Testis (tissue), 3 donors: ENCODE data around the gene BSN. TPM values are rescaled to one million over a fixed set of nuclear protein-coding genes. Genes with fewer than 3 reads are reported as not detected.

ENCODE experiments used
- DNase-seq: peaks from one replicate; pipeline ENCODE4 v3.0.0-alpha.2; 2019
- H3K27ac ChIP-seq, 2 donors: fragments of 200-600 bp; sonication (generic); one replicate each; pipeline ENCODE4 v1.5.1; 2019
- H3K27me3 ChIP-seq: fragments of 200-600 bp; sonication (generic); one replicate; pipeline ENCODE4 v1.5.1; 2019
- H3K36me3 ChIP-seq: fragments of 200-600 bp; sonication (generic); one replicate; pipeline ENCODE4 v1.5.1; 2017; ENCODE audit warnings: low read depth; ENCODE audit errors: missing control alignments
- H3K4me1 ChIP-seq: fragments of 200-600 bp; sonication (generic); one replicate; pipeline ENCODE4 v1.5.1; 2019
- H3K4me3 ChIP-seq, 2 donors: fragments of 200-600 bp; sonication (generic); one replicate each; pipeline ENCODE4 v1.5.1; 2017 to 2019
- H3K9me3 ChIP-seq: fragments of 200-600 bp; sonication (generic); one replicate; pipeline ENCODE4 v1.5.1; 2017
- POLR2A ChIP-seq: fragments of 450-650 bp; IDR thresholded peaks from one replicate; pipeline ENCODE4 v1.6.1; 2017; ENCODE audit warnings: antibody characterized with exemption, mild to moderate bottlenecking, moderate library complexity
- WGBS, 2 donors: methylation state at CpG; one replicate each; pipeline ENCODE4 v1.1.5; 2018; 5-methylcytosine and 5-hydroxymethylcytosine counted together
- intact Hi-C: fragments of 100-400 bp; cut with DNase I; formaldehyde crosslinking; loops from one replicate; pipeline ENCODE4 v1.15.1; 2023; ENCODE audit warnings: low total_unique reads
- polyA plus RNA-seq: library from polyadenylated mRNA; stranded (reverse); fragments of 350-450 nt; fragmentation: Illumina TruSeq; extraction: RNeasy Lipid Tissue Mini Kit (QIAGEN cat#74804); gene quantifications from one replicate; pipeline ENCODE4 v1.2.3, GENCODE V29; 2014; ENCODE audit warnings: low read depth, low replicate concordance; ENCODE audit not compliant: insufficient read depth
- total RNA-seq, 2 donors: library from RNA; depleted of rRNA; stranded (reverse); fragments of >200 nt; gene quantifications; one replicate each; pipeline ENCODE4 v1.2.3, GENCODE V29; 2016
- TF ChIP-seq, protein P1 (sequence below), 3 experiments: fragments of 450-650 bp in 2 of 3; fragments of 200-600 bp in 1 of 3; sonication (generic) in 1 of 3; IDR thresholded peaks; one replicate each; pipeline ENCODE4 v1.5.1; 2016 to 2019; ENCODE audit warnings: antibody characterized with exemption in 3 of 3, mild to moderate bottlenecking in 2 of 3, moderate library complexity in 1 of 3

The BSN gene
- total and polyA plus RNA-seq, 3 donors from 2014 or later: 9.9 to 25.3 (median 18.9) TPM

DNA sequence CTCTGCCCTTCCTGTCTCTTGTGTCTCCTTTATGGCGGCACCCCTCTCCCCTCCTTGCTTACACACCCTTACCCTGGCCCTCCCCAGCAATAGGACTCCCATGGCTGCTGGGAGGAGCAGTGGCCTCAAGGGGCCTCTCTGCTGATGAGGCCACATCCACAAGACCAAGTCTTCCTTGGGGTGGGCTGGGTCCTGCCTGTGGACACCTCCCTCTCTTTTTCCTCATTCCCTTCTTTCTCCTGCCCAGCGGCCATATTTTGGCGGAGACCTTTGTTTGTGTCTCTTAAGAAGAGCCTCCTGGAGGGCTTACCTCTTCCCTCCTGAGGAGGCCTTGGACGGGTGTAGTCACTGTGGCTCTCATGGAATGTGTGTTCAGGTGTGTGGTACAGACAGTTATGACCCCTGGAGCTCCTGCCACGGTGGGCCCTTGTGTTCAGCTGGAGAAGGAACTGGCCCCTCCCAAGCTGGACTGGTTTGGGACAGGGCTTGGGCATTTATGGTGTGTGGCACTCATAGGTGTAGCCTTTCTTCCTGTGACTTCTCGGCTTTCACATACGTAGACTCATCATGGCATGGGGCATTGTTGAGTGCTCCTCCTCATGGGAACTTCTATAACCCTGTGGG, 63.2 kb downstream of the BSN start:
- no peak overlapping the region for H3K27ac ChIP-seq
- TF ChIP-seq, protein P1, sequence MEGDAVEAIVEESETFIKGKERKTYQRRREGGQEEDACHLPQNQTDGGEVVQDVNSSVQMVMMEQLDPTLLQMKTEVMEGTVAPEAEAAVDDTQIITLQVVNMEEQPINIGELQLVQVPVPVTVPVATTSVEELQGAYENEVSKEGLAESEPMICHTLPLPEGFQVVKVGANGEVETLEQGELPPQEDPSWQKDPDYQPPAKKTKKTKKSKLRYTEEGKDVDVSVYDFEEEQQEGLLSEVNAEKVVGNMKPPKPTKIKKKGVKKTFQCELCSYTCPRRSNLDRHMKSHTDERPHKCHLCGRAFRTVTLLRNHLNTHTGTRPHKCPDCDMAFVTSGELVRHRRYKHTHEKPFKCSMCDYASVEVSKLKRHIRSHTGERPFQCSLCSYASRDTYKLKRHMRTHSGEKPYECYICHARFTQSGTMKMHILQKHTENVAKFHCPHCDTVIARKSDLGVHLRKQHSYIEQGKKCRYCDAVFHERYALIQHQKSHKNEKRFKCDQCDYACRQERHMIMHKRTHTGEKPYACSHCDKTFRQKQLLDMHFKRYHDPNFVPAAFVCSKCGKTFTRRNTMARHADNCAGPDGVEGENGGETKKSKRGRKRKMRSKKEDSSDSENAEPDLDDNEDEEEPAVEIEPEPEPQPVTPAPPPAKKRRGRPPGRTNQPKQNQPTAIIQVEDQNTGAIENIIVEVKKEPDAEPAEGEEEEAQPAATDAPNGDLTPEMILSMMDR (IDR thresholded peaks at IDR 0.05): no peak
- no peak for TF ChIP-seq POLR2A
- H3K36me3 ChIP-seq: no peaks in the 10 kb centered on the region
- WGBS, 2 donors: 92 to 93% methylated on average over 7 of the region's 7 CpGs
- H3K27me3 ChIP-seq: no peaks in the 10 kb centered on the region
- H3K4me1 ChIP-seq: no peaks in the 10 kb centered on the region
- no peak overlapping the region for H3K4me3 ChIP-seq
- intact Hi-C loops: no loop called here
- DNase-seq: no peak
- H3K9me3 ChIP-seq: no peaks in the 10 kb centered on the region

DNA sequence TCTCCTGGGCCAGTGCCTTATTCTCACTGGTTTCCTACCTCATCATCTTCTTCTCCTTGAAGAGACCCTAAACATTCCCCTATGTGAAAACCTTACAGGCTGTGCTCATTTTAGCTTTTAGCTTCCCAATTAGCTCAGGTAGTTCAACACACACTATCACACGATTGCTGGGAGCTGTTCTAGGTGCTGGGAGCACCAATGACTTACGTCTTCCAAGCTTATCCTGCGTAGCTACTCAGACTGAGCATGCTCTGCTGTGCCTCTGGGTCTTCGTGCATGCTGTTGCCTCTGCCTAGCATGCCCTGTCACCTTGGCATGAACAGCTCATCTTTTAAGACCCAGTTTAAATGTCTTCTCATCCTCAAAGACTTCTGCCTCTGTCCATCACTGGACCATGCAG, 64.1 kb downstream of the BSN start:
- H3K9me3 ChIP-seq: no peaks in the 10 kb centered on the region
- no peak overlapping the region for H3K4me3 ChIP-seq
- no peak for DNase-seq
- H3K27ac ChIP-seq: no peak overlapping the region
- no peak for TF ChIP-seq POLR2A
- TF ChIP-seq, protein P1 (IDR thresholded peaks at IDR 0.05): no peak
- H3K36me3 ChIP-seq: no peaks in the 10 kb centered on the region
- WGBS, 2 donors: 72 to 80% methylated on average over 4 of the region's 4 CpGs
- intact Hi-C loops: no loop called here
- H3K4me1 ChIP-seq: no peaks in the 10 kb centered on the region
- no peaks in the 10 kb centered on the region for H3K27me3 ChIP-seq

GRCh38 chr3:49619649-49620048, 65.4 kb downstream of the BSN start:
- no peaks in the 10 kb centered on the region for H3K4me1 ChIP-seq
- no peaks in the 10 kb centered on the region for H3K36me3 ChIP-seq
- H3K27ac ChIP-seq: no peak overlapping the region
- no peaks in the 10 kb centered on the region for H3K27me3 ChIP-seq
- H3K9me3 ChIP-seq: no peaks in the 10 kb centered on the region
- intact Hi-C loops: no loop called here
- no peak overlapping the region for H3K4me3 ChIP-seq
- no peak for DNase-seq
- 84 to 91% methylated on average over 5 of the region's 5 CpGs for WGBS, 2 donors
- TF ChIP-seq POLR2A: no peak
- TF ChIP-seq, protein P1 (IDR thresholded peaks at IDR 0.05): no peak

- H3K4me3 ChIP-seq: no peak overlapping the region
- H3K4me1 ChIP-seq: no peaks in the 10 kb centered on the region
- intact Hi-C loops: no loop called here
- no peaks in the 10 kb centered on the region for H3K27me3 ChIP-seq
- WGBS, 2 donors: 89 to 95% methylated on average over 8 of the region's 8 CpGs
- H3K36me3 ChIP-seq: no peaks in the 10 kb centered on the region
- DNase-seq: no peak
- no peak for TF ChIP-seq POLR2A
- no peak overlapping the region for H3K27ac ChIP-seq
- H3K9me3 ChIP-seq: no peaks in the 10 kb centered on the region
These were observed 66.5 kb downstream of the BSN start for GRCh38 chr3:49620728-49621127.

- DNase-seq: no peak
- intact Hi-C loops: no loop called here
- H3K9me3 ChIP-seq: no peaks in the 10 kb centered on the region
- H3K4me3 ChIP-seq: no peak overlapping the region
- no peaks in the 10 kb centered on the region for H3K36me3 ChIP-seq
- TF ChIP-seq, protein P1 (IDR thresholded peaks at IDR 0.05): no peak
- no peaks in the 10 kb centered on the region for H3K27me3 ChIP-seq
- WGBS, 2 donors: 77 to 86% methylated on average over 1 of the region's 1 CpG
- H3K4me1 ChIP-seq: no peaks in the 10 kb centered on the region
- no peak overlapping the region for H3K27ac ChIP-seq
These were observed 68.8 kb downstream of the BSN start for GRCh38 chr3:49623071-49623470.
